Suprapubic skin (tissue), 4 donors: ENCODE data around the gene COL25A1.
"Not testable (repeated sequence)": the region's sequence is repeated elsewhere in the genome, so short reads cannot be mapped to it uniquely, and the experiment has no call there.

ENCODE experiments used
- POLR2A ChIP-seq, 2 donors: fragments of 450-650 bp; IDR thresholded peaks; one replicate each; pipeline ENCODE4 v1.6.1; 2017; ENCODE audit warnings: antibody characterized with exemption in 2 of 2, mild to moderate bottlenecking in 2 of 2, moderate library complexity in 2 of 2
- POLR2AphosphoS5 ChIP-seq, 3 donors: sonication (generic); formaldehyde crosslinking; IDR thresholded peaks; one replicate each; pipeline ENCODE4 v1.6.1; 2017; ENCODE audit warnings: antibody characterized with exemption in 3 of 3
- TF ChIP-seq, protein P1 (sequence below), 2 donors: fragments of 200-600 bp in 1 of 2; fragments of 450-650 bp in 1 of 2; sonication (generic) in 1 of 2; IDR thresholded peaks; one replicate each; pipeline ENCODE4 v1.5.1; 2016 to 2019; ENCODE audit warnings: antibody characterized with exemption in 2 of 2, mild to moderate bottlenecking in 1 of 2, moderate library complexity in 1 of 2

DNA sequence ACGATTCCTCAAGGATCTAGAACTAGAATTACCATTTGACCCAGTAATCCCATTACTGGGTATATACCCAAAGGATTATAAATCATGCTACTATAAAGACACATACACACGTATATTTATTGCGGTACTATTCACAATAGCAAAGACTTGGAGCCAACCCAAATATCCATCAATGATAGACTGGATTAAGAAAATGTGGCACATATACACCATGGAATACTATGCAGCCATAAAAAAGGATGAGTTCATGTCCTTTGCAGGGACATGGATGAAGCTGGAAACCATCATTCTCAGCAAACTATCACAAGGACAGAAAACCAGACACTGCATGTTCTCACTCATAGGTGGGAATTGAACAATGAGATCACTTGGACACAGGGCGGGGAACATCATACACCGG lies 368.5 kb downstream of the COL25A1 start:
- not testable (repeated sequence) for TF ChIP-seq POLR2A, POLR2AphosphoS5 (IDR thresholded peaks at IDR 0.05)
- TF ChIP-seq, protein P1, sequence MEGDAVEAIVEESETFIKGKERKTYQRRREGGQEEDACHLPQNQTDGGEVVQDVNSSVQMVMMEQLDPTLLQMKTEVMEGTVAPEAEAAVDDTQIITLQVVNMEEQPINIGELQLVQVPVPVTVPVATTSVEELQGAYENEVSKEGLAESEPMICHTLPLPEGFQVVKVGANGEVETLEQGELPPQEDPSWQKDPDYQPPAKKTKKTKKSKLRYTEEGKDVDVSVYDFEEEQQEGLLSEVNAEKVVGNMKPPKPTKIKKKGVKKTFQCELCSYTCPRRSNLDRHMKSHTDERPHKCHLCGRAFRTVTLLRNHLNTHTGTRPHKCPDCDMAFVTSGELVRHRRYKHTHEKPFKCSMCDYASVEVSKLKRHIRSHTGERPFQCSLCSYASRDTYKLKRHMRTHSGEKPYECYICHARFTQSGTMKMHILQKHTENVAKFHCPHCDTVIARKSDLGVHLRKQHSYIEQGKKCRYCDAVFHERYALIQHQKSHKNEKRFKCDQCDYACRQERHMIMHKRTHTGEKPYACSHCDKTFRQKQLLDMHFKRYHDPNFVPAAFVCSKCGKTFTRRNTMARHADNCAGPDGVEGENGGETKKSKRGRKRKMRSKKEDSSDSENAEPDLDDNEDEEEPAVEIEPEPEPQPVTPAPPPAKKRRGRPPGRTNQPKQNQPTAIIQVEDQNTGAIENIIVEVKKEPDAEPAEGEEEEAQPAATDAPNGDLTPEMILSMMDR (IDR thresholded peaks at IDR 0.05) = not testable (repeated sequence)
